Renal cortical epithelial cell (primary cell): Measurements from ENCODE around the gene MOXD1. TPM values are rescaled to one million over a fixed set of nuclear protein-coding genes. Genes with fewer than 3 reads are reported as not detected.

Experiments
- DNase-seq: peaks from one replicate; pipeline ENCODE4 v3.0.0-alpha.2; 2011; ENCODE audit warnings: low read depth
- total RNA-seq: library from RNA; depleted of rRNA; stranded (reverse); fragments of >200 nt; gene quantifications from 2 replicates; pipeline ENCODE4 v1.2.3, GENCODE V29; 2014

The MOXD1 gene
- total RNA-seq, 1 donor from 2014 or later = 145 TPM

- DNase-seq = no peak
Measured at GRCh38 chr6:132246120-132246617, 155.1 kb downstream of the MOXD1 start.

Other genes starting within 250 kb of the MOXD1 start
- 51.9 and 65.7 TPM in 2 replicates for gene STX7, start 111.6 kb upstream of the MOXD1 start, total RNA-seq
- not detected in 2 replicates for gene TAAR9, start 136.8 kb upstream of the MOXD1 start, total RNA-seq
- not detected in 2 replicates for gene TAAR8, start 151.2 kb upstream of the MOXD1 start, total RNA-seq
- gene TAAR6, start 168.8 kb upstream of the MOXD1 start, total RNA-seq = not detected in 2 replicates
- not detected in 2 replicates for gene TAAR5, start 188.3 kb upstream of the MOXD1 start, total RNA-seq
- gene TAAR2, start 222.8 kb upstream of the MOXD1 start, total RNA-seq = not detected in 2 replicates